Measurements from ENCODE around the gene DEGS2. TPM values are rescaled to one million over a fixed set of nuclear protein-coding genes. Genes with fewer than 3 reads are reported as not detected.

The DEGS2 gene
- total RNA-seq, 1 experiment from 2014 or later, result 0.11 TPM

GRCh38 chr14:100108840-100109593 lies 50.4 kb downstream of the DEGS2 start:
- intact Hi-C loops (cut with micrococcal nuclease; ENCODE audit: unreplicated experiment), result loop anchor here (1.0 to 5.0 kb wide), 2 partner anchors 37 to 127 kb away; no protein-coding TSS in a partner anchor
- H3K9me2 ChIP-seq (ENCODE audit: insufficient read depth), result no peaks in the 10 kb centered on the region
- H3K4me3 ChIP-seq, result no peak overlapping the region
- DNase-seq, result no peak
- no peaks in the 10 kb centered on the region for H3K36me3 ChIP-seq (ENCODE audit: low read depth)
- H3K79me2 ChIP-seq (ENCODE audit: low read depth), result no peaks in the 10 kb centered on the region
- no peak overlapping the region for H3K4me2 ChIP-seq
- H4K20me1 ChIP-seq (ENCODE audit: insufficient read depth), result no peaks in the 10 kb centered on the region
- no peaks in the 10 kb centered on the region for H3F3A ChIP-seq (ENCODE audit: insufficient read depth, low read depth)
- no TSS peak for BruUV-seq (replicated peaks)
- no peak for TF ChIP-seq EZH2 (IDR thresholded peaks at IDR 0.05; ENCODE audit: low read depth)
- TF ChIP-seq, protein P1, sequence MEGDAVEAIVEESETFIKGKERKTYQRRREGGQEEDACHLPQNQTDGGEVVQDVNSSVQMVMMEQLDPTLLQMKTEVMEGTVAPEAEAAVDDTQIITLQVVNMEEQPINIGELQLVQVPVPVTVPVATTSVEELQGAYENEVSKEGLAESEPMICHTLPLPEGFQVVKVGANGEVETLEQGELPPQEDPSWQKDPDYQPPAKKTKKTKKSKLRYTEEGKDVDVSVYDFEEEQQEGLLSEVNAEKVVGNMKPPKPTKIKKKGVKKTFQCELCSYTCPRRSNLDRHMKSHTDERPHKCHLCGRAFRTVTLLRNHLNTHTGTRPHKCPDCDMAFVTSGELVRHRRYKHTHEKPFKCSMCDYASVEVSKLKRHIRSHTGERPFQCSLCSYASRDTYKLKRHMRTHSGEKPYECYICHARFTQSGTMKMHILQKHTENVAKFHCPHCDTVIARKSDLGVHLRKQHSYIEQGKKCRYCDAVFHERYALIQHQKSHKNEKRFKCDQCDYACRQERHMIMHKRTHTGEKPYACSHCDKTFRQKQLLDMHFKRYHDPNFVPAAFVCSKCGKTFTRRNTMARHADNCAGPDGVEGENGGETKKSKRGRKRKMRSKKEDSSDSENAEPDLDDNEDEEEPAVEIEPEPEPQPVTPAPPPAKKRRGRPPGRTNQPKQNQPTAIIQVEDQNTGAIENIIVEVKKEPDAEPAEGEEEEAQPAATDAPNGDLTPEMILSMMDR (conservative IDR thresholded peaks at IDR 0.05), result no peak
- no peaks in the 10 kb centered on the region for H3K27me3 ChIP-seq (ENCODE audit: insufficient read depth, low read depth)
- ChIA-PET CTCF (interaction anchor here (1.4 kb wide), 1 partner anchor 36 kb away, joined by 6 read pairs; no protein-coding TSS in a partner anchor), POLR2A (ENCODE audit: unreplicated experiment) (no interaction called here)
- H3K4me1 ChIP-seq (replicated peaks; ENCODE audit: insufficient read depth), result no peaks in the 10 kb centered on the region
- no peak overlapping the region for H2AFZ ChIP-seq
- no peaks in the 10 kb centered on the region for H3K9me3 ChIP-seq (ENCODE audit: insufficient read depth, low read depth)
- no peak overlapping the region for H3K27ac ChIP-seq

- no peak overlapping the region for H2AFZ ChIP-seq
- POLR2A ChIA-PET (ENCODE audit: unreplicated experiment), result no interaction called here
Measured at GRCh38 chr14:100108042-100108825, 51.2 kb downstream of the DEGS2 start.

GRCh38 chr14:100107236-100107635 lies 52.2 kb downstream of the DEGS2 start:
- no peaks in the 10 kb centered on the region for H3K27me3 ChIP-seq (ENCODE audit: insufficient read depth, low read depth)
- H3K4me1 ChIP-seq (replicated peaks; ENCODE audit: insufficient read depth), result no peaks in the 10 kb centered on the region
- no peak overlapping the region for H3K4me2 ChIP-seq
- H4K20me1 ChIP-seq (ENCODE audit: insufficient read depth), result no peaks in the 10 kb centered on the region
- H2AFZ ChIP-seq, result no peak overlapping the region
- ChIA-PET CTCF (no interaction called here), POLR2A (ENCODE audit: unreplicated experiment) (no interaction called here)
- no peaks in the 10 kb centered on the region for H3K9me3 ChIP-seq (ENCODE audit: insufficient read depth, low read depth)
- no peaks in the 10 kb centered on the region for H3K79me2 ChIP-seq (ENCODE audit: low read depth)
- no peak for DNase-seq
- no peaks in the 10 kb centered on the region for H3F3A ChIP-seq (ENCODE audit: insufficient read depth, low read depth)
- intact Hi-C loops (cut with micrococcal nuclease; ENCODE audit: unreplicated experiment), result loop anchor here (5.0 kb wide), 1 partner anchor 35 kb away; no protein-coding TSS in a partner anchor
- no peak for TF ChIP-seq EZH2 (IDR thresholded peaks at IDR 0.05; ENCODE audit: low read depth)
- TF ChIP-seq, protein P1 (conservative IDR thresholded peaks at IDR 0.05), result no peak
- no peaks in the 10 kb centered on the region for H3K36me3 ChIP-seq (ENCODE audit: low read depth)
- no peak overlapping the region for H3K4me3 ChIP-seq
- H3K27ac ChIP-seq, result no peak overlapping the region
- H3K9me2 ChIP-seq (ENCODE audit: insufficient read depth), result no peaks in the 10 kb centered on the region
- no TSS peak for BruUV-seq (replicated peaks)

More at GRCh38 chr14:100108042-100108825, 51.2 kb downstream of the DEGS2 start:
- BruUV-seq (replicated peaks), result no TSS peak
- peak in 1 of 2 experiments; percentile 32 for DNase-seq
- CTCF ChIA-PET, result interaction anchor here (0.6 to 1.4 kb wide), 3 partner anchors 36 to 138 kb away, joined by 3 to 6 read pairs (median 3); no protein-coding TSS in a partner anchor
- no peaks in the 10 kb centered on the region for H3K36me3 ChIP-seq (ENCODE audit: low read depth)
- no peaks in the 10 kb centered on the region for H4K20me1 ChIP-seq (ENCODE audit: insufficient read depth)
- H3K27ac ChIP-seq, result no peak overlapping the region
- H3K9me3 ChIP-seq (ENCODE audit: insufficient read depth, low read depth), result no peaks in the 10 kb centered on the region
- no peak for TF ChIP-seq EZH2 (IDR thresholded peaks at IDR 0.05; ENCODE audit: low read depth)
- TF ChIP-seq, protein P1 (conservative IDR thresholded peaks at IDR 0.05), result peak; percentile 83
- H3K27me3 ChIP-seq (ENCODE audit: insufficient read depth, low read depth), result no peaks in the 10 kb centered on the region
- intact Hi-C loops (cut with micrococcal nuclease; ENCODE audit: unreplicated experiment), result loop anchor here (1.0 to 5.0 kb wide), 2 partner anchors 36 to 126 kb away; no protein-coding TSS in a partner anchor
- H3K9me2 ChIP-seq (ENCODE audit: insufficient read depth), result no peaks in the 10 kb centered on the region
- no peak overlapping the region for H3K4me2 ChIP-seq
- no peaks in the 10 kb centered on the region for H3K79me2 ChIP-seq (ENCODE audit: low read depth)
- no peak overlapping the region for H3K4me3 ChIP-seq
- H3K4me1 ChIP-seq (replicated peaks; ENCODE audit: insufficient read depth), result no peaks in the 10 kb centered on the region
- H3F3A ChIP-seq (ENCODE audit: insufficient read depth, low read depth), result no peaks in the 10 kb centered on the region
